Neuronal stem cell (in vitro differentiated cells): ENCODE results near the gene DENND1B.
"Not testable (repeated sequence)": the region's sequence is repeated elsewhere in the genome, so short reads cannot be mapped to it uniquely, and the experiment has no call there.

ENCODE experiments used
- DNase-seq: peaks from one replicate; pipeline ENCODE4 v3.0.0-alpha.2; 2013; ENCODE audit warnings: low spot score
- H2AFZ ChIP-seq: one replicate; pipeline ENCODE4 v1.6.1; 2013; ENCODE audit warnings: mild to moderate bottlenecking, low read length, inconsistent platforms
- H2AK5ac ChIP-seq: 2 replicates; pipeline ENCODE4 v1.6.1; 2013; ENCODE audit warnings: low read depth, mild to moderate bottlenecking, inconsistent platforms, low read length, moderate library complexity, mixed read lengths
- H2BK120ac ChIP-seq: 2 replicates; pipeline ENCODE4 v1.6.1; 2013; ENCODE audit warnings: low read depth, mild to moderate bottlenecking, inconsistent platforms, low read length, moderate library complexity, mixed read lengths
- H2BK12ac ChIP-seq: one replicate; pipeline ENCODE4 v1.6.1; 2013; ENCODE audit warnings: low read length, inconsistent platforms
- H2BK15ac ChIP-seq: 2 replicates; pipeline ENCODE4 v1.6.1; 2013; ENCODE audit warnings: mild to moderate bottlenecking, low read length, inconsistent platforms, mixed read lengths
- H2BK5ac ChIP-seq: one replicate; pipeline ENCODE4 v1.6.1; 2013; ENCODE audit warnings: inconsistent platforms, mild to moderate bottlenecking, low read length, moderate library complexity
- H3K14ac ChIP-seq: one replicate; pipeline ENCODE4 v1.6.1; 2013; ENCODE audit warnings: low read length, inconsistent platforms
- H3K18ac ChIP-seq: 2 replicates; pipeline ENCODE4 v1.6.1; 2013; ENCODE audit warnings: low read length, inconsistent platforms
- H3K23ac ChIP-seq: 2 replicates; pipeline ENCODE4 v1.6.1; 2013; ENCODE audit warnings: low read depth, mild to moderate bottlenecking, mixed read lengths, low read length, inconsistent platforms; ENCODE audit not compliant: poor library complexity
- H3K27ac ChIP-seq: replicated peaks from 3 replicates; pipeline ENCODE4 v1.5.1; 2013; ENCODE audit warnings: low read length, inconsistent platforms
- H3K27me3 ChIP-seq, 3 experiments: 2 replicates each; pipeline ENCODE4 v1.6.1; 2013; ENCODE audit warnings: low read length in 3 of 3, mild to moderate bottlenecking in 2 of 3, inconsistent platforms in 1 of 3, low read depth in 1 of 3, mixed read lengths in 1 of 3, moderate library complexity in 1 of 3; ENCODE audit not compliant: control insufficient read depth in 3 of 3, insufficient read depth in 3 of 3
- H3K36me3 ChIP-seq, 2 donors: replicated peaks in 1 of 2; 2 replicates each; pipeline ENCODE4 v1.6.1; 2013; ENCODE audit warnings: low read length in 2 of 2; ENCODE audit not compliant: control insufficient read depth in 2 of 2, insufficient read depth in 2 of 2
- H3K4ac ChIP-seq: 2 replicates; pipeline ENCODE4 v1.6.1; 2013; ENCODE audit warnings: inconsistent platforms, mild to moderate bottlenecking, low read length, moderate library complexity
- H3K4me1 ChIP-seq, 2 donors: 1 replicate in 1 of 2; 2 replicates in 1 of 2; pipeline ENCODE4 v1.6.1; 2013; ENCODE audit warnings: low read length in 2 of 2, low read depth in 1 of 2; ENCODE audit not compliant: control insufficient read depth in 2 of 2, insufficient read depth in 1 of 2
- H3K4me2 ChIP-seq: one replicate; pipeline ENCODE4 v1.6.1; 2013; ENCODE audit warnings: mild to moderate bottlenecking, low read length, inconsistent platforms; ENCODE audit not compliant: insufficient read depth, poor library complexity, severe bottlenecking
- H3K4me3 ChIP-seq, 2 donors: 2 replicates each; pipeline ENCODE4 v1.5.1; 2013; ENCODE audit warnings: low read length in 2 of 2, mild to moderate bottlenecking in 2 of 2, inconsistent platforms in 1 of 2, moderate library complexity in 1 of 2
- H3K79me1 ChIP-seq: one replicate; pipeline ENCODE4 v1.6.1; 2013; ENCODE audit warnings: low read depth, mild to moderate bottlenecking, inconsistent platforms, low read length, moderate library complexity
- H3K9ac ChIP-seq: one replicate; pipeline ENCODE4 v1.6.1; 2013; ENCODE audit warnings: mild to moderate bottlenecking, low read depth, low read length, inconsistent platforms; ENCODE audit not compliant: poor library complexity
- H3K9me3 ChIP-seq, 2 donors: replicated peaks in 1 of 2; 2 replicates each; pipeline versions ENCODE3 to v1.6.1; 2013; ENCODE audit warnings: low read length in 2 of 2, mild to moderate bottlenecking in 2 of 2, inconsistent platforms in 1 of 2, low read depth in 1 of 2, mixed read lengths in 1 of 2, moderate library complexity in 1 of 2; ENCODE audit not compliant: control insufficient read depth in 2 of 2, insufficient read depth in 1 of 2
- H4K8ac ChIP-seq: one replicate; pipeline ENCODE4 v1.6.1; 2013; ENCODE audit warnings: low read depth, mild to moderate bottlenecking, inconsistent platforms, low read length, moderate library complexity
- H4K91ac ChIP-seq: one replicate; pipeline ENCODE4 v1.6.1; 2013; ENCODE audit warnings: low read length, low read depth, mild to moderate bottlenecking, inconsistent platforms; ENCODE audit not compliant: poor library complexity
- WGBS, 2 donors: extraction: QIAGEN DNeasy Blood & Tissue Kit; methylation state at CpG; one replicate each; pipeline ENCODE4 v1.1.7; 2013; ENCODE audit warnings: missing lambda C conversion rate in 2 of 2, mixed read lengths in 1 of 2; ENCODE audit not compliant: insufficient read length in 2 of 2, insufficient replicate concordance in 1 of 2; ENCODE audit errors: extremely low coverage in 2 of 2; 5-methylcytosine and 5-hydroxymethylcytosine counted together

DENND1B gene

GRCh38 chr1:197590687-197591086 lies 184.6 kb downstream of the DENND1B start:
- Histone ChIP-seq H2BK15ac (no peak overlapping the region), H3K9ac (no peak overlapping the region), H3K4me1 (peaks cover 0 to 1% of the 10 kb centered on the region in 2 donors), H2BK120ac (no peak overlapping the region), H3K4ac (no peak overlapping the region), H3K27ac (no peak overlapping the region), H2AFZ (no peak overlapping the region), H4K91ac (no peak overlapping the region), H3K23ac (no peak overlapping the region), H2BK12ac (no peak overlapping the region), H2BK5ac (no peak overlapping the region), H3K18ac (no peak overlapping the region), H3K36me3 (no peaks in the 10 kb centered on the region), H3K9me3 (no peaks in the 10 kb centered on the region), H3K4me2 (no peak overlapping the region), H3K4me3 (no peak overlapping the region), H3K79me1 (no peaks in the 10 kb centered on the region), H3K27me3 (no peaks in the 10 kb centered on the region), H2AK5ac (no peak overlapping the region), H4K8ac (no peak overlapping the region), H3K14ac (no peak overlapping the region)
- no CpG with 5 or more reads among the region's 2 CpGs for WGBS, 2 donors
- no peak for DNase-seq

GRCh38 chr1:197585809-197586208 lies 189.5 kb downstream of the DENND1B start:
- H2BK12ac ChIP-seq: no peak overlapping the region
- H2BK5ac ChIP-seq: no peak overlapping the region
- H3K79me1 ChIP-seq: no peaks in the 10 kb centered on the region
- H3K4me3 ChIP-seq: no peak overlapping the region
- no peak overlapping the region for H3K9ac ChIP-seq
- no peak overlapping the region for H3K4ac ChIP-seq
- H3K23ac ChIP-seq: no peak overlapping the region
- H2BK15ac ChIP-seq: no peak overlapping the region
- H3K36me3 ChIP-seq: no peaks in the 10 kb centered on the region
- H4K8ac ChIP-seq: no peak overlapping the region
- no CpG with 5 or more reads among the region's 1 CpG for WGBS, 2 donors
- no peak overlapping the region for H3K18ac ChIP-seq
- no peak overlapping the region for H3K14ac ChIP-seq
- H3K9me3 ChIP-seq: no peaks in the 10 kb centered on the region
- DNase-seq: no peak
- no peak overlapping the region for H3K27ac ChIP-seq
- no peak overlapping the region for H2AK5ac ChIP-seq
- H3K4me1 ChIP-seq: no peaks in the 10 kb centered on the region
- H3K4me2 ChIP-seq: no peak overlapping the region
- H4K91ac ChIP-seq: no peak overlapping the region
- H2AFZ ChIP-seq: no peak overlapping the region
- H2BK120ac ChIP-seq: no peak overlapping the region
- H3K27me3 ChIP-seq: no peaks in the 10 kb centered on the region

- Histone ChIP-seq H3K4me3 (no peak overlapping the region), H2BK15ac (no peak overlapping the region), H3K4me1 (no peaks in the 10 kb centered on the region), H3K9me3 (no peaks in the 10 kb centered on the region), H3K9ac (no peak overlapping the region), H3K4me2 (no peak overlapping the region), H4K91ac (no peak overlapping the region), H3K18ac (no peak overlapping the region), H3K4ac (no peak overlapping the region), H2BK12ac (no peak overlapping the region), H3K27ac (no peak overlapping the region), H3K14ac (no peak overlapping the region), H3K23ac (no peak overlapping the region), H2BK120ac (no peak overlapping the region), H3K36me3 (no peaks in the 10 kb centered on the region), H2AFZ (no peak overlapping the region), H4K8ac (no peak overlapping the region), H2AK5ac (no peak overlapping the region), H3K79me1 (no peaks in the 10 kb centered on the region), H2BK5ac (no peak overlapping the region), H3K27me3 (no peaks in the 10 kb centered on the region)
- DNase-seq: no peak
- WGBS, 2 donors: no CpG with 5 or more reads among the region's 2 CpGs
Measured at GRCh38 chr1:197577580-197577979, 197.7 kb downstream of the DENND1B start.

- not testable (repeated sequence) for H3K4me1 ChIP-seq, H4K91ac ChIP-seq, H3K14ac ChIP-seq, H3K9me3 ChIP-seq, H2AK5ac ChIP-seq, H3K4me3 ChIP-seq, H3K9ac ChIP-seq, H2BK15ac ChIP-seq, H2AFZ ChIP-seq, H3K4ac ChIP-seq, H3K79me1 ChIP-seq, H2BK120ac ChIP-seq, H2BK5ac ChIP-seq, H4K8ac ChIP-seq, H2BK12ac ChIP-seq, H3K4me2 ChIP-seq, H3K18ac ChIP-seq, DNase-seq, H3K27ac ChIP-seq, H3K27me3 ChIP-seq, H3K23ac ChIP-seq, H3K36me3 ChIP-seq
- no CpG with 5 or more reads among the region's 4 CpGs for WGBS, 2 donors
Measured at GRCh38 chr1:197575531-197575930, 199.7 kb downstream of the DENND1B start.
